Activated CD8-positive, alpha-beta memory T cell treated with anti-CD3 and anti-CD28 coated beads for 48 hours (primary cell): ENCODE data around the gene CPZ.

Source experiments
- DNase-seq, 3 experiments: peaks; one replicate each; pipeline ENCODE4 v3.0.0-alpha.2; 2020; ENCODE audit warnings: low read depth in 2 of 3, low spot score in 2 of 3

CPZ gene

DNA sequence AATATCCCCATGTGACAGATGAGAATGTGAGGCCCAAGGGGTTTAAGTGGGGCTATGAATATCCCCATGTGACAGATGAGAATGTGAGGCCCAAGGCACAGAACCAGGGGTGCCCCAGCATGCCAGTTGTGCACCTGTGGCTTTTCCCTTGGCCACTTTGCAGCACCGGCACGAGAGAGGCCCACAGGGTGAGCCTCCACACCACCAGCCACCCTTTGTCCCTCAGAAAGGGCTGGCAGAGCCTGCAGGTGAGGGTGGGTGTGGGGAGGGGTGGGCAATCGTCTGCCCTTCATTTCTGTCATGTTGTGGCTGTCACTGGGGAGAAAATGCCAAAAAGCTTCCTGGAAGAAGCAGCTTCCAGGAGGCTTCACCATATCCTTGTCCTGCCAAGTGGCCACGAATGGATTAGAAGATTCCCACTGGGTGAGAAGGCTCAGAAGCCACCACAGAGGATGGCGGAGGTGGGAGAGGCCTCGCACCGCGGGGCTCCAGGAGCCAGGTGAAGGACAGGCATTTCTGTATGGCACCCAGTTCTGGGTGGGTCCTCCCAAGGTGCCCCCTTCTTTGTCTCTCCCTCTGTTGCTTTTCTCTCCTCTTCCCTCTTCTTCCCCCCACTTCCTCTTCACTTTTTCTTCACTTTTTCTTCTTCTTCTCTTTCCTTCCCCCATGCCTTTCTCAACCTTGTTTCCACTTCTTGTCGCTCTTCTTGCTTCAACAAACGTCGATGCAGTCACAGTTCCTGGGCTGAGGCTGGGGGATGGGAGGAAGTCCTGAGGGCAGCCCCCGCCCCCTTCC, 12.8 kb upstream of the CPZ start:
- no peak for DNase-seq

DNA sequence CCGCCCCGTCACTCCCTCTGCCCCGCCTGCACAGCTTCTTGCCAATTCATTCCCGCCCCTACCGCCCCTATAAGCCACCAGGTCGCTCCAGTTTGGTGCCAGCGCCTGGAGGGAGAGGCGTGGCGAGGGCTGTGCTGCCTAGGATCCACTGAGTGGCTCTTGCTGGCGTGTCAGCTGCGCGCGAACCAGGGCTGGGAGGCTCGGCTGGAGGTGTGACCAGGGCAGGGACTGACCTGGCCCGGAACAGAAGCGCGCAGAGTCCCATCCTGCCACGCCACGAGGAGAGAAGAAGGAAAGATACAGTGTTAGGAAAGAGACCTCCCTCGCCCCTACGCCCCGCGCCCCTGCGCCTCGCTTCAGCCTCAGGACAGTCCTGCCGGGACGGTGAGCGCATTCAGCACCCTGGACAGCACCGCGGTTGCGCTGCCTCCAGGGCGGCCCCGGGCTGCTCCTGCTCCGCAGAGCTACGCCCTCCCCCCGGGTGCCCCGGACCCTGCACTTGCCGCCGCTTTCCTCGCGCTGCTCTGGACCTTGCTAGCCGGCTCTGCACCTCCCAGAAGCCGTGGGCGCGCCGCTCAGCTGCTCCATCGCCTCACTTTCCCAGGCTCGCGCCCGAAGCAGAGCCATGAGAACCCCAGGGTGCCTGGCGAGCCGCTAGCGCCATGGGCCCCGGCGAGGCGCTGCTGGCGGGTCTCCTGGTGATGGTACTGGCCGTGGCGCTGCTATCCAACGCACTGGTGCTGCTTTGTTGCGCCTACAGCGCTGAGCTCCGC, 12.1 kb upstream of the CPZ start, which contains the start of gene GPR78:
Gene GPR78 (plus strand): TSS at position 72 of the 773 bp plus-strand sequence. CDS start 591 bp downstream, at position 663.
- peak in 2 of 3 experiments; percentile 16 to 18 for DNase-seq

DNA sequence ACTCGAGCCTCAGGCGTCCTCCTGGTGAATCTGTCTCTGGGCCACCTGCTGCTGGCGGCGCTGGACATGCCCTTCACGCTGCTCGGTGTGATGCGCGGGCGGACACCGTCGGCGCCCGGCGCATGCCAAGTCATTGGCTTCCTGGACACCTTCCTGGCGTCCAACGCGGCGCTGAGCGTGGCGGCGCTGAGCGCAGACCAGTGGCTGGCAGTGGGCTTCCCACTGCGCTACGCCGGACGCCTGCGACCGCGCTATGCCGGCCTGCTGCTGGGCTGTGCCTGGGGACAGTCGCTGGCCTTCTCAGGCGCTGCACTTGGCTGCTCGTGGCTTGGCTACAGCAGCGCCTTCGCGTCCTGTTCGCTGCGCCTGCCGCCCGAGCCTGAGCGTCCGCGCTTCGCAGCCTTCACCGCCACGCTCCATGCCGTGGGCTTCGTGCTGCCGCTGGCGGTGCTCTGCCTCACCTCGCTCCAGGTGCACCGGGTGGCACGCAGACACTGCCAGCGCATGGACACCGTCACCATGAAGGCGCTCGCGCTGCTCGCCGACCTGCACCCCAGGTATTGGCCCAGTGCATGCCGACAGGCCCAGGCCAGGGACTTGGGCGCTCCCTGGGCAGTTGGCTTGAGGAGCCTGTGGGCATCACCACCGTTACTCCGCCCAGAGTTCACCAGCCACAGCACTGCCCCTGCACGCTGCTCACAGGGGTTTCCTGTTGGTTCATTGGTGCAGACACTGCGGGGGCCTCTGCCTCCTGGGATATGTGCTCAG, 11.3 kb upstream of the CPZ start:
- no peak for DNase-seq

DNA sequence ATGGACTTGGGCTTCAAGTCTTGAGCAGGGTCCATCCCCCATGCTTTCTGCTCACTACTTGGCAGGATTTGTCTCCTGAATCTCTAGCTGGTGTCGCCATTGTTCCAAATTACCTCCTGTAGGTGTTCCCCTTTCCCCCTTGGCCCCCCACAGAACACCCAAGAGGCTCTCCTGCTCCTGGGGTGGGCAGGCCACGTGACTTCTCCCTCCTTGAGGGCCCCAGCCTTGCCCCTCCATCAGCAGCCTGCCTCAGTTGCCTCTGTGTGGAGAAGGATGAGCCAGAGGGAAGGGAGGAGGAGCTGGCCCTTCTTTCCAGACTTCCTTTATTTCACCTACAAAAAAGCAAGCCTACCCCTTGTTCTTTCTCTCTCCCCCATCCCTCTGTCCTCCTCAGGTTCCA, 10.5 kb upstream of the CPZ start:
- no peak for DNase-seq

DNA sequence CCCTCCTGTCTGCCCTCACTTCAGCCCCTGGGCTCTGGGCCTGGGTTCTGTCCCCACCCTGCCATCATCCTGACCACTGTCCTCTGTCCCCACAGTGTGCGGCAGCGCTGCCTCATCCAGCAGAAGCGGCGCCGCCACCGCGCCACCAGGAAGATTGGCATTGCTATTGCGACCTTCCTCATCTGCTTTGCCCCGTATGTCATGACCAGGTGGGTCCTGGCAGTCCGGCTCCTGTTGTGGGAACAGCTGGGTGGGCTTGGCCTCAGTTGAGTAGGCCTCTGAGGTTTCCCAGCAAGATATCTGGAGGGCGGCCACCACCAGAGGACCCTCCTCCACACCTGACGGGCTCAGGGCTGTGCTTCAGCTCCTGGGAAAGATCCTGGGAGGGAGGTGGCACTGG, 10.1 kb upstream of the CPZ start:
- DNase-seq = no peak

DNA sequence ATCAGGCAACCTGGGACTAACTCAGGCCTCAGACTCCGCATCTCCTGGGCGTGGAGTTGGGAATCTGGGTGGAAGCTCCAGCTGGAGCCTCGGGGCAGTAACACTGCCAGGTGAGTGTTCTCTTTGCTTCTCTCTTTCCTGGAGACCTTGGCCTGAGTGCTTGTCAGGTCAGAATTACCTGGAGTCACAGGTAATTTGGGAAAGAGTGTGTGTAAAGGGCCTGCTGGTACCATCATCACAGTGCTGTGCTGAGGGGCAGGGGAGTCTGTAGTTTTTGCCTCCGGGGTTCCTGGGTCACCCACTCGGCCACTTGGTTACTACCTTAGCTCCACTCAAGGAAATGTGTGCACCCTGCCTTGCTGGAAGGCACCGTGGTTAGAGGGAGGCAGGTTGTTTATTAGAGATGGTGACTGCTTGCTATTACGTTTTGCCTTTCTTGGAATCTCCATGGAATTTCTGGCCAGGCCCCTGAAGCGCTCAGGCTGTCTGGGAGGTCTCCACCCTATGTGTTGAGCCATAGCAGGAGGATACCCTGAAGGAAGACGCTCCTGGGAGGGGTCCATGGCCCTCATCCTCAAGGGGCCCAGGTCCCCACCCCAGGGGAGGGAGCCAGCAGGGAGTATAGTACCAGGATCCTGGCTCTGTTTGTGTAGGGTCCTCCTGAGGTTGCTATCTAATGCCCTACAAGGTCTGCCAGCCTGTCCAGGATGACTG, 9.5 kb upstream of the CPZ start:
- no peak for DNase-seq

GRCh38 chr4:8583655-8584025, 8.9 kb upstream of the CPZ start:
- DNase-seq = no peak

DNA sequence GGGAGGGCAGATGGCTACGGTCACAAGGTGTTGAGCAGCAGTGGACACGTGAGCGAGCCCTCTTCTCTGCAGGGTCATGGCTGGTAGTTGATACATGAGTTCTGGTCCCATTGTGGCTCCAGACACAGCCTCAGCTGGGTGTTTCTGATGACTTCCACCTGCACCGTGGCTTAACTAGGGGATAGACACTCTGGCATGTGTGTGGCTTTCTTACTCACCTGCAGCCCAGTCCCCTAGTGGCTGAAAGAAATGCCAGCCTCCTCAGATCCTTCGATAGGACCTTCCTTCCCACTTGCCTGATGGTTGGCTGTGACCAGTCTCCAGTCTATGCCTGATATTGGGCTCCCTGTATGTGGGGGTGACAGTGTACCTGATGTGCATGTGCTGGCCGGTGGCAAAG, 7.4 kb upstream of the CPZ start:
- no peak for DNase-seq

DNA sequence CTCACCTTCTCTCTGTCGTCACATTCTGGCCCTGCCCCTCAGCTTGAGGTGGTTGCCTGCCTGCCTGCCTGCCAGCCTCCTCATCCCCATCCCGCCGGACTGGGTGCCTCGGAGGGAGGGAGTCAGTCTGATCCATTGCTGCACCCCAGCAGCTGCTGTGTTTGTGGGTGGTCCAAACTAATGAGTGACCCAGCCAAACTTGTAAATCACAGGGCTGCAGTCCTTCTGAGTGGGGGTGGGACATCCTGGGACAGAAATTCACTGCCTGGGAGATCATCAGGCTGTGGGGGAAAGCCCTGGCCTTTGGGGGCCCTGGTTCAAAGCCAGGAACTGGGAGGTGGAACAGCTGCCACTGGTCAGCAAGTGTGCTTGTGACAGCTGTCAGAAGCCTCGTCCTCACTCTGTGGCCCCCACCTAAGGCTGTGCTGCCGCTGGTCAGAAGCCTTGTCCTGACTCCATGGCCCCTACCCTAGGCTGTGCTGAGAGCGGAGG, 6.8 kb upstream of the CPZ start:
- no peak for DNase-seq

GRCh38 chr4:8586246-8586645, 6.3 kb upstream of the CPZ start:
- DNase-seq = no peak

DNA sequence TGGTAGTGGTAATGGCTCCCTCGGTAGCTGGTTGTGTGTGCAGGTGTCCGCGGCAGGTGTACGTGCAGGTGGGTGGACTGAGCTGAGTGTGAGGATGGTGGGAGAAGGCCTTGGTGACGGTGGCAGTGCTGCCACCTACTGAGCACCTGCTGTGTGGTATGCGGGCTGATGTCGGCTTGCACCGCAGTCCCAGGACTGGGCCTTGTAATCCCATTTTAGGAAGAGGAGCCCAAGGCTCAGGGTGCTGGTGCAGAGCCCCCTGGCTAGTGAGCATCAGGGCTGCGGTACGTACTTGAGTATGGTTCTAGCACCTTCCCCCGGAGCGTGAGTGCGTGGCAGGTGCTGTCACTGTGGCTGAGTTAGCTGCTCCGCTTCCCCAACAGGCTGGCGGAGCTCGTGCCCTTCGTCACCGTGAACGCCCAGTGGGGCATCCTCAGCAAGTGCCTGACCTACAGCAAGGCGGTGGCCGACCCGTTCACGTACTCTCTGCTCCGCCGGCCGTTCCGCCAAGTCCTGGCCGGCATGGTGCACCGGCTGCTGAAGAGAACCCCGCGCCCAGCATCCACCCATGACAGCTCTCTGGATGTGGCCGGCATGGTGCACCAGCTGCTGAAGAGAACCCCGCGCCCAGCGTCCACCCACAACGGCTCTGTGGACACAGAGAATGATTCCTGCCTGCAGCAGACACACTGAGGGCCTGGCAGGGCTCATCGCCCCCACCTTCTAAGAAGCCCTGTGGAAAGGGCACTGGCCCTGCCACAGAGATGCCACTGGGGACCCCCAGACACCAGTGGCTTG, 5.7 kb upstream of the CPZ start:
- no peak for DNase-seq

- DNase-seq = no peak
Measured at GRCh38 chr4:8587469-8588195, 4.9 kb upstream of the CPZ start.

DNA sequence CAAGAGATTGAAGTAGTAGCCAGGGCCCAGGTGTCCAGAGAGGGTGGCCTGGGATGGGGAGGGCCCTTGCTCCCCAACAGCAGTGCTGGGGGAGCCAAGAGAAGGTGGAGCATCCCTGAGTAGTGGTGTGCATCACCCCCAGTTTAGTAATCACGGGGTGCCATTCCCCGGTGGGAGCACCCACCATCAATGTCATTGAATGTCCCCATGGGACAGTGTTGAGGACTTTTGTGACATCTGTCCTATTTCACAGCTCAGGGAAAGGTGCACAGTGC, 4.4 kb upstream of the CPZ start:
- DNase-seq = no peak

GRCh38 chr4:8589336-8589735, 3.2 kb upstream of the CPZ start:
- DNase-seq = no peak

DNA sequence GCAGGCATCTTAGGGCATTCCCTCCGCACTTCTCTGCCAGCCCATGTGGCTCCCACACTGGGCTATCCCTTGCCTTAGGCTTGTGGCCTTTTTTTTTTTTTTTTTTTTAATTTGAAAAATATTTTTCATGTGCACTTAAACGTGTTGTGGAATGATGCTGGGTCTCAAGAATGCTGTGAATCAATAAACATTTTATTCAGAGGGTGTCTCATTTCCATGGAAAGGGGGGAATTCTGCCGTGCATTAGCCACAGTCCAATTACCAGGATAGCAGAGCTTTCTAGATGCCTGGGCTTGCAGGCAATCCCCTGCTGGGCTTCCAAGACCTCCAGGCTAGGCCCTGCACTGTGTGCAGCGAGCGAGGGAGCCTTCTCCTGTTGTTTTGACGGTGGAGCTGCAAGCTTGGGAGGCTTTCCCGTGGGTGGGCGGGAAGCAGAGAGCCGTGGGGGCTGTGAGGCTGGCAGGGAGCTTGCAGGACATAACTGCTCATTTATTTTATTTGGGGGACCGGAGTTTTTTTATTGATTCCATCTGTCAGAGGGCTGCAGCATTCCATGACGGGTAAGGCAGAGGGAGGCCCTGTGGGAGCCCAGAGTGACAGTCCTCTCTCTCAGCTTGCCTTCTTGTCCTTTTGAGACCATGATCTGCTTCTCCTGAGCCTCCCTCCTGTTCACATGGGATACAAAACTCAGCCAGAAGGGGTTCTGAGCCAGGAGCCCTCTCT, 2.6 kb upstream of the CPZ start:
- DNase-seq = no peak

- DNase-seq = no peak
Measured at GRCh38 chr4:8590546-8590880, 2.1 kb upstream of the CPZ start.

DNA sequence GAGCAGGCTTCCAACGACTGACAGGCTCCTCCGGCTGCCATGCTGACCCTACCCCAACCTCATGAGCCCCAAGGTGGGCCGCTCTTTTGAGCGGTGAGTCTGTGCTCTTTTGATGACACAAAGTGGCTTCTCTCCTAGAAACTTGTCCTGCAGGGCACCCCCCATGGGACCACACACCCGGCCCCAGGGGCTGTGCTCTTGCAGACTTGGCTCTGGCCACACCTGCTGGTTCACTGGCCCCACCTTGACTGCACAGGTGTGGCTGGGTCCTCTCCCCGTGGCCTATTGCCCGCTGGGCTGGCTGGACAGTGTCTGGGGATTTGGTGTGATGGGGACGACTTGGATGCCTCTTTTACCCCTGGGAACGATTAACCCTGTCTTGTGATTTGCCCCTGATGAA, 1.5 kb upstream of the CPZ start:
- no peak for DNase-seq

- no peak for DNase-seq
Measured at GRCh38 chr4:8591626-8592365, 769 bp upstream of the CPZ start.
